ENCODE results near the gene ARL8A. TPM values are rescaled to one million over a fixed set of nuclear protein-coding genes. Genes with fewer than 3 reads are reported as not detected.

Gene ARL8A
- total RNA-seq, 1 donor = 28.5 TPM

GRCh38 chr1:202129453-202130296 lies 14.9 kb downstream of the ARL8A start:
- H3K4me3 ChIP-seq (ENCODE audit: low read depth, low read length) = no peak overlapping the region
- DNase-seq (ENCODE audit: low read depth) = no peak
- TF ChIP-seq CTCF (IDR thresholded peaks at IDR 0.05; ENCODE audit: insufficient read depth, low read depth, low read length) = no peak

- no peak overlapping the region for H3K4me3 ChIP-seq (ENCODE audit: low read depth, low read length)
- DNase-seq (ENCODE audit: low read depth) = no peak
- no peak for TF ChIP-seq CTCF (IDR thresholded peaks at IDR 0.05; ENCODE audit: insufficient read depth, low read depth, low read length)
Observed at GRCh38 chr1:202127836-202128622, 16.5 kb downstream of the ARL8A start.

- H3K4me3 ChIP-seq (ENCODE audit: low read depth, low read length) = no peak overlapping the region
- no peak for DNase-seq (ENCODE audit: low read depth)
- no peak for TF ChIP-seq CTCF (IDR thresholded peaks at IDR 0.05; ENCODE audit: insufficient read depth, low read depth, low read length)
Observed at GRCh38 chr1:202127061-202127460, 17.5 kb downstream of the ARL8A start.

- H3K4me3 ChIP-seq (ENCODE audit: low read depth, low read length) = no peak overlapping the region
- no peak for DNase-seq (ENCODE audit: low read depth)
- TF ChIP-seq CTCF (IDR thresholded peaks at IDR 0.05; ENCODE audit: insufficient read depth, low read depth, low read length) = no peak
Observed at GRCh38 chr1:202126426-202126825, 18.1 kb downstream of the ARL8A start.

- DNase-seq (ENCODE audit: low read depth) = no peak
- no peak overlapping the region for H3K4me3 ChIP-seq (ENCODE audit: low read depth, low read length)
- TF ChIP-seq CTCF (IDR thresholded peaks at IDR 0.05; ENCODE audit: insufficient read depth, low read depth, low read length) = no peak
Observed at GRCh38 chr1:202125611-202126010, 18.9 kb downstream of the ARL8A start.

- DNase-seq (ENCODE audit: low read depth) = no peak
- no peak for TF ChIP-seq CTCF (IDR thresholded peaks at IDR 0.05; ENCODE audit: insufficient read depth, low read depth, low read length)
- H3K4me3 ChIP-seq (ENCODE audit: low read depth, low read length) = no peak overlapping the region
Observed at GRCh38 chr1:202124142-202124541, 20.4 kb downstream of the ARL8A start.
